ENCODE data around the gene CLEC1A.
"Not testable (repeated sequence)": the region's sequence is repeated elsewhere in the genome, so short reads cannot be mapped to it uniquely, and the experiment has no call there.

The CLEC1A gene

GRCh38 chr12:10052193-10052913 is 46.4 kb downstream of the CLEC1A start:
- no peak for DNase-seq (ENCODE audit: low read depth, low spot score)

- no peak for DNase-seq (ENCODE audit: low read depth, low spot score)
These were observed 50.3 kb downstream of the CLEC1A start for GRCh38 chr12:10048526-10048925.

- no peak for DNase-seq (ENCODE audit: low read depth, low spot score)
These were observed 56.6 kb downstream of the CLEC1A start for GRCh38 chr12:10042167-10042566.

GRCh38 chr12:10033783-10034545 is 64.8 kb downstream of the CLEC1A start:
- no peak for DNase-seq (ENCODE audit: low read depth, low spot score)

- DNase-seq (ENCODE audit: low read depth, low spot score): no peak
These were observed 67.0 kb downstream of the CLEC1A start for GRCh38 chr12:10031771-10032175.

- no peak for DNase-seq (ENCODE audit: low read depth, low spot score)
These were observed 67.5 kb downstream of the CLEC1A start for GRCh38 chr12:10031321-10031720.

DNA sequence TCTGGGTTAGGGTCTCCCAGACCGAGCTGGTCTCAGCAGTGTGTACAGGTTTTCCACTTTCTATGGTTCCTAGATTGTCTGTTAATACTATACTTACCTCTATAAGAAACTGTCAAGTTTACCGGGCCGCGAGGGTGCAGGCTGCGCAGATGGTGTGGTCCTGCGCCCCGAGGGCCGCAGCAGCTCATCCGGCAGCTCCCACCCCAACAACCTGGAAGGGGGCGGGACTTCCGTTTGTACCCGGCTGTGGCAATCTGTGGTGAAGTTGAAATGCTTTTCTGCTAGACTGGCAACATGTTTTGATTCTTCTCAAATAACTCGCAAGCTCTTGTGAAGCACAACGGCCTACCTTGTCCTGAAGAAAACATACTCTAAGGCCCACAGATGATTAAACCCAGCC is 68.3 kb downstream of the CLEC1A start, which contains the start of gene CLEC9A:
CLEC9A (plus strand) TSS at position 237 of the 400 bp plus-strand sequence. CDS start 22,006 bp downstream, outside the sequence.
- no peak for DNase-seq (ENCODE audit: low read depth, low spot score)

- DNase-seq (ENCODE audit: low read depth, low spot score): no peak
These were observed 71.1 kb downstream of the CLEC1A start for GRCh38 chr12:10027721-10028120.

- DNase-seq (ENCODE audit: low read depth, low spot score): no peak
These were observed 71.5 kb downstream of the CLEC1A start for GRCh38 chr12:10027311-10027710.

GRCh38 chr12:10026666-10027065 is 72.1 kb downstream of the CLEC1A start:
- DNase-seq (ENCODE audit: low read depth, low spot score): not testable (repeated sequence)

GRCh38 chr12:10025236-10025635 is 73.5 kb downstream of the CLEC1A start:
- no peak for DNase-seq (ENCODE audit: low read depth, low spot score)

GRCh38 chr12:10021342-10021741 is 77.4 kb downstream of the CLEC1A start:
- DNase-seq (ENCODE audit: low read depth, low spot score): no peak

Measured in brain pericyte (primary cell).